GM12801 (cell line): ENCODE data around the gene ZNF3.

Experiments
- CTCF ChIP-seq: IDR thresholded peaks from one replicate; pipeline ENCODE4 v1.5.1; 2011; ENCODE audit warnings: control low read depth; ENCODE audit not compliant: insufficient read length; ENCODE audit errors: extremely low read depth

ZNF3 gene

GRCh38 chr7:100081535-100082102 is at the start of gene ZNF3:
Gene ZNF3 (minus strand): TSS chr7:100081723. CDS start chr7:100077357, 4,366 bp downstream.
- no peak for TF ChIP-seq CTCF

GRCh38 chr7:100130608-100131453 is 49.3 kb upstream of the ZNF3 start:
- no peak for TF ChIP-seq CTCF

- TF ChIP-seq CTCF, result no peak
Observed at GRCh38 chr7:100128637-100128963, 47.1 kb upstream of the ZNF3 start.

- no peak for TF ChIP-seq CTCF
Observed at GRCh38 chr7:100127866-100128636, 46.5 kb upstream of the ZNF3 start.

GRCh38 chr7:100126931-100127865 is 45.7 kb upstream of the ZNF3 start, which contains the start of gene MBLAC1:
Gene MBLAC1 (plus strand): TSS chr7:100126967. CDS start chr7:100127396, 429 bp downstream.
- TF ChIP-seq CTCF, result no peak

- TF ChIP-seq CTCF, result no peak
Observed at GRCh38 chr7:100126239-100126930, 44.9 kb upstream of the ZNF3 start.
